NCI-H146 (cell line): Measurements from ENCODE around the gene PAPLN.
A peak's percentile ranks its signal among the peaks of the same experiment; 100 is the strongest.
"Not testable (repeated sequence)": the region's sequence is repeated elsewhere in the genome, so short reads cannot be mapped to it uniquely, and the experiment has no call there.

Experiments
- DNase-seq: peaks from one replicate; lab custom pipeline; 2025; lab: John Stamatoyannopoulos, UW

PAPLN gene

DNA sequence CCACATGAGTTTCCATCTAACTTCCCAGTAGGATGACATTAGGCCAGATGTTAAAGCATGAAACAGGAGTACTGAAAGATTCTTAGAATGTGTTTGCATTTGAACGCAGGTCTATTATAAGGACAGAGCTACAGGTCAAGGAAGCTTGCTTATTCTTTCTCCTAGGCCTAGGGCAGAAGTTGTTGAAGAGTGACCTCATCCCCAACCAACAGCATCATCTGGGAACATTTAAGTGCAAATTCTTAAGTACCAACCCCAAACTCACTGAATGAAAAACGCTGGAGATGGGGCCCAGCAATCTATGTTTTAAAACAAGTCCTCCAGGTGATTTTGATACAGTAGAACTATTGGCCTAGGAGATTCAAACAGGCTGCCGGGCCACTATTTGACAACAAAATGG, 52.4 kb downstream of the PAPLN start:
- DNase-seq = no peak

DNA sequence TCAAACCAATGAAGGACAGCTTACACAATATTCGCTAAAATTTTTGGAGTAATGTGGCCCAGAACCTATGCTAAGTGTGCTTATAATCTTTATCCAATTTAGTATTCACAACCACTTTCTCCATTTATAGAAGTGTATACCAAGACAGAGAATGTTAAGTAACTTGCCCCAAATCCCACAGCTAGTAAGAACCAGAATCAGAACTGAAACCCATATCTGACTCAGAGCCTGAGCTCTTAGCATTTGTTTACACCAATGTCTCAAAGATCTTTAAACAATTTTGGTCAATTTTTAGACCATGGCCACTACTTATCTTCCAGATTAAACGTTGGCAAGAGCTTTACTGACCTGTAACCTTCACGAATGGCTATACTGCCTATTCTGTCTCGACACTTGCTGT, 53.0 kb downstream of the PAPLN start:
- DNase-seq = no peak

DNA sequence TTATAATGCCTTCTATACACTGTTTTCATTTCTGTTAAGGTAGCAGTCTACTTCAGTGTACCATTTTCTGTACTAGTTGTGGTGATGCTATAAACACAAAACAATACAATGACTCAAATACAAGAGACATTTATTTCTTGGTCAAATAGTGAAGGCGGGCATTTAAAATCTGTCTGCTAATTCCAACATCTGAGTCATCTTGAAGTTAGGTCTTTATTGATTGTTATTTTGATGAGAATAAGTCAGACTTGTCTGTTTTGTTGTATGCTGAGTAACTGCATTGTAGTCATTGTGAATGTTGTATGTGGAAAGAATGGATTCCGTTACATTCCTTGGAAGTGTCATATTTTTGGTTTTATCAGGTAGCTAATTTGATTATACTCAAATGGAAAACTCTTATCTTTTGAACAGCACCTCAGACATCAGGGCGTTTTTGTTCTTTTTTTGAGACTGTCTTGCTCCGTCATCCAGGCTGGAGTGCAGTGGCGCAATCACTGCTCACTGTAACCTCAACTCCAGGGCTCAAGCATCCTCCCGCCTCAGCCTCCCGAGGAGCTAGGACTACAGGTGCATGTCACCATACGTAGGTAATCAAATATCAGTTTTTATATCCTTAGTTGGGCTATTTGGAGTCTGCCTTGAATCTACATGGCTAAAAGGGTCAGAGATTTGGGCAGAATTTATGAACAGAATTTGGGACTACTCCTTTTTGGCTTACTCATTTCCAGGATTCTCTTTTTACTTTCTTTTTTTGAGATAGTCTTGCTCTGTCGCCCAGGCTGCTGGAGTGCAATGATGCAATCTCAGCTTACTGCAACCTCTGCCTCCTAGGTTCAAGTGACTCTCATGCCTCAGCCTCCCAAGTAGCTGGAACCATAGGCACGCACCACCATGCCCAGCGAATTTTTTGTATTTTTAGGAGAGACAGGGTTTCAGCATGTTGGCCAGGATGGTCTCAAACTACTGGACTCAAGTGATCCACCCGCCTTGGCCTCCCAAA, 56.8 kb downstream of the PAPLN start:
- DNase-seq = no peak

DNA sequence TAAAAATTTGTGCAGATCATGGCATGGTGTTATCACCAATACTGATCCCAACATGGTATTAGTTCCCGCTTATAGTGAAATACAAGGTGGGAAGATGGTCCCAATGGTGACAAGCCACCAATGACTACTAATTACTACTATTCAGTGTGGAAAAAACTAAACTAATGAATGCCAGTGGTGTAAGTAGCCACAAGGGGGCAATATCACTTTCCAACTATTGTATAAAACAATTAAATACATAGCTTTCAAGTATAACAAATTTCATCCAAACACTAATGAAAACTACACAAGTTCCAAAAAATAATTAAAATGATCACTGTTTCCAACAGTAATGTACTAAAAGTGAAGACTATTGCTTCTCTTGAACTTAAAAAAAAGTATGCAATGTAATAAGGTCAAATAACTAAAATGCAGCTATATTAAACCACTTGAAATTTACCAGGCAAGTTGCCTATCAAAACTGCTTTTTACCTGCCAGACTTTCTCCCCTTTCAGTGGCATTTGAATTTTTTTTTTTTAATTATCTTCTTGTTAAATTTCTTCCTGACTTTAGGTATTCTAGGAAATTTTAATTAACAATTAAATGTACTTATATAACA, 58.0 kb downstream of the PAPLN start:
- peak; percentile 17 for DNase-seq

DNA sequence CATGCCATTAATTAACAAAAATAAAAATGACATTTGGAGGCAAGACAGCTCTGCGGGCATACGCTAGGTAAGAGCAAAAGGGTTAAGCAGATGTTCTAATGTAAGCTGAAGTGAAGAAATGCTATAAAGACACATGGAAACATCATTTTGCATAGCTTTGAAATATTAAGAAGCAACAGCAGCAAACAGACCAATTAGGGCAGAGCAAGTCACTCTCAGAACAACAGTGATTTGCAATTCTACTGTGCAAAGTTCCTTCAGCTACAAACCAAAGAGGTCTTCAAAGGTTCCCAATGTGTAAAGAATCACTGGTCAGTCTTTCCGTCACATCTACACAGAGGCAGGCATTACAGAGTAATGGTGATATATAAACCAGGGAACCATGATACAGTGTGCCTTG, 68.2 kb downstream of the PAPLN start:
- DNase-seq = no peak

DNA sequence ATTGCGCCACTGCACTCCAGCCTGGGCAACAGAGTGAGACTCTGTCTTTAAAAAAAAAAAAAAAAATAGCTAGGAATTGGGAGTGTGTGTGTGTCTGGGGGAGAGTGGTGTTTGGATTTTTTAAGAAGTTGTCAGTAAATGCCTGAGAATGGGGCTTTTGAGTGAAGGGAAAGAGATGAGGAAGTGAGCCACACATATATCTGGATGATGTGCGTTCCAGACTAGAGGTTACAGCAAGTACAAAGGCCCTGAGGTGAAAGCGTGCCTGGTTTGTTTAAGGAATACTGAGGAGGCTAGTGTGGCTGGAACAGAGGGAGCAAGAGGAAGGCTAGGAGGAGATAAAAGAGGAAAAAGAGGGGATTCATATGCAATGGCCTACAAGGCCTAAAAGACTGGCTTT, 70.0 kb downstream of the PAPLN start:
- no peak for DNase-seq

DNA sequence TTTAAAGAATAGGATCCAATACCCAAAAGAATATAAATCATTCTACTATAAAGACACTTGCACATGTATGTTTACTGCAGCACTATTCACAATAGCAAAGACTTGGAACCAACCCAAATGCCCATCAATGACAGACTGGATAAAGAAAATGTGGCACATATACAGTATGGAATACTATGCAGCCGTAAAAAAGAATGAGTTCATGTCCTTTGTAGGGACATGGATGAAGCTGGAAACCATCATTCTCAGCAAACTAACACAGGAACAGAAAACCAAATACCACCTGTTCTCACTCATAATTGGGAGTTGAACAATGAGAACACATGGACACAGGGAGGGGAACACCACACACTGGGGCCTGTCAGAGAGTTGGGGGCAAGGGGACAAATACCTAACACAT, 71.9 kb downstream of the PAPLN start:
- not testable (repeated sequence) for DNase-seq

DNA sequence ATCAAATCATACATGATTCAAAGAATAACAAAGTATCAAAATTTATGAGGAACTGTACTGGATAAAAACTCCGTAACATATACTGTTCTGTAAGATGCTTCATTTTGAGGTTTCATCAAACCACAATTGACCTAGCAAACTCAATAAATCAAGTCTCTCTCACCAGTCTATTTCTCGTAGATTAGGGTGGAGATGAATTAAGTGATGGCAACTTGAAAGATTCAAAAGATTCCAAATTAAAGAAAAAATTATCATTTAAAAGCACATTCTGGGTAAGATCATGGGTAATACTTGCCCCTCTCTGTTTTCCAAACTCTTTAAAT, 74.4 kb downstream of the PAPLN start:
- DNase-seq = no peak

DNA sequence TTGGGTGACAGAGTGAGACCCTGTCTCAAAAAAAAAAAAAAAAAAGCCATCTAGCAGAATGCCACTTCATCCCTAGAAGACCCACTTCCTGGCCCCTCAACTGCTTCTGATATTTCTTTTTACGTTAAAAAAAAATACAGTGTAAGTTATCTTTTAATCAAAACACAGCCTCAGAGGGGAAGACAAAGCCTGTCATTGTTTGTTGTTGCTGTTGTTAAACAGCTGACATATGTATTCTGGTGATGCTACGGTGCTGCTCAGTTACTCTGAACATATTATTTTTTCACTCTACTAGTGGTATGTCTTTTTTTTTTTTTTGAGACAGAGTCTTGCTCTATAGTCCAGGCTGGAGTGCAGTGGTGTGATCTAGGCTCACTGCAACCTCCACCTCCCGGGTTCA, 75.4 kb downstream of the PAPLN start:
- no peak for DNase-seq

DNA sequence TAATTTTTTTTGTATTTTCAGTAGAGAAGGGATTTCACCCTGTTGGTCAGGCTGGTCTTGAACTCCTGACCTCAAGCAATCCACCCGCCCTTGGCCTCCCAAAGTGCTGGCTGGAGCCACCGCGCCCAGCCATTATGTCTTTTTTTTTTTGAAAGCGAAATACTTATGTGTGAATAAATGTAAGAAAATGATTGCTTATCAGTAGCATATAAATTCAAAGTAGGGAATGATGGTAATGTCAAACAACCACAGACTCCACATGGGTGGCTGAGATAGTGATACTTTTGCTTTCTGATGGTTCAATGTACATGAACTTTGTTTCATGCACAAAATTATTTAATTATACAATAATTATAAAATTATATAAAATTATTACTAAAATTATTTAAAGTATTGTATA, 75.8 kb downstream of the PAPLN start:
- no peak for DNase-seq

DNA sequence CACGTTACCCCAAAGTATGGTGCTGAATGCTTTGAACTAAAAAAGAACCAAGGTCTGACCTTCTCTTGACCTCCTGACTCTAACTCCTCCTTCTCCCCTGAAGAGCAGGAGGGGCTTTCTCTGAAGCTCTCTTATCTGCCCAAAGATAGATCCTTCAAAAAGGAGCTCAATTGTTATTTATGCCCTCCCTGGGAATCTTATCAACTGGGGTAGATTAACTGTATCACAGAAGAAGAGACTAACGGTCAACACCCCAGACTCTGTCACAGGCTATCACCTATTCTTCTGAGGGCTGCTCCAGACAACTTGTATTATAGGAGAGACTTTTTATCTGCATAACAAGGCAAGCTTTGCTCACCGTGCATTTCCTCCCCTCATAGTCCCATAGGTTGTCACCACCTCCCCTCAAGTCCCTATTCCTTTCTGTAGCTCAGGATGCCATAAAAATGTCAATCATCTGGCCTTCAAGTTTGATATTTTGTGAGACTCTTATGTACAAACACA, 86.6 kb downstream of the PAPLN start:
- DNase-seq = no peak
